DND-41 (cell line): ENCODE data around the gene GPANK1.

Experiments
- EZH2 ChIP-seq: IDR thresholded peaks from 3 replicates; pipeline ENCODE4 v1.6.1; 2012; ENCODE audit warnings: borderline replicate concordance, low read depth, mild to moderate bottlenecking, moderate library complexity, low read length, inconsistent platforms; ENCODE audit not compliant: severe bottlenecking
- TF ChIP-seq, protein P1 (sequence below): IDR thresholded peaks from 2 replicates; pipeline ENCODE4 v1.5.1; 2012; ENCODE audit warnings: borderline replicate concordance, low read length, moderate library complexity, mild to moderate bottlenecking; ENCODE audit not compliant: poor library complexity, severe bottlenecking; ENCODE audit errors: extremely low read depth

DNA sequence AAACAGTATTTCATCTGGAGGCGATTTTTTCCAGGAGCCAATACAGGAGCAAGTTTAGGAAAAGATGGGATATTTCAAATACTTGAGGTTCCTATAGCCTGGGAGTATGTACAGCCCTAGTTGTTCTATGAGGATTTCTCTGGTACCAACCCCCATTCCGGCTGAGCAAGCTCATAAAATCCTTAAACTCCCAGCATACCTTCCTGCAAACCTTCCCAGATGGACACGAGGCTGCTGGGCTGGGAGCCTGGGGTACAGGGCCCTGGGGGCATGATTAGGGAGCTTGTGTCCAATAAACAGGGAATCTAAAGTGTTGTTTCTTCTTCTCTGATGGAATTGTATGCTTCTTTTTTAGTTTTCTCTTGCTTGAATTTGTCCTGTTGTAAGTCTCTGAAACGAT lies 42.8 kb downstream of the GPANK1 start:
- TF ChIP-seq, protein P1, sequence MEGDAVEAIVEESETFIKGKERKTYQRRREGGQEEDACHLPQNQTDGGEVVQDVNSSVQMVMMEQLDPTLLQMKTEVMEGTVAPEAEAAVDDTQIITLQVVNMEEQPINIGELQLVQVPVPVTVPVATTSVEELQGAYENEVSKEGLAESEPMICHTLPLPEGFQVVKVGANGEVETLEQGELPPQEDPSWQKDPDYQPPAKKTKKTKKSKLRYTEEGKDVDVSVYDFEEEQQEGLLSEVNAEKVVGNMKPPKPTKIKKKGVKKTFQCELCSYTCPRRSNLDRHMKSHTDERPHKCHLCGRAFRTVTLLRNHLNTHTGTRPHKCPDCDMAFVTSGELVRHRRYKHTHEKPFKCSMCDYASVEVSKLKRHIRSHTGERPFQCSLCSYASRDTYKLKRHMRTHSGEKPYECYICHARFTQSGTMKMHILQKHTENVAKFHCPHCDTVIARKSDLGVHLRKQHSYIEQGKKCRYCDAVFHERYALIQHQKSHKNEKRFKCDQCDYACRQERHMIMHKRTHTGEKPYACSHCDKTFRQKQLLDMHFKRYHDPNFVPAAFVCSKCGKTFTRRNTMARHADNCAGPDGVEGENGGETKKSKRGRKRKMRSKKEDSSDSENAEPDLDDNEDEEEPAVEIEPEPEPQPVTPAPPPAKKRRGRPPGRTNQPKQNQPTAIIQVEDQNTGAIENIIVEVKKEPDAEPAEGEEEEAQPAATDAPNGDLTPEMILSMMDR, result no peak
- TF ChIP-seq EZH2, result no peak
